Measurements from ENCODE around the gene MATN3. TPM values are rescaled to one million over a fixed set of nuclear protein-coding genes. Genes with fewer than 3 reads are reported as not detected.

The MATN3 gene
- total RNA-seq, 1 donor: 3.0 TPM

GRCh38 chr2:20054119-20054518 is 41.7 kb upstream of the MATN3 start:
- no peak for TF ChIP-seq CTCF (IDR thresholded peaks at IDR 0.05; ENCODE audit: insufficient read depth, low read depth, low read length)
- DNase-seq (ENCODE audit: low read depth): no peak

GRCh38 chr2:20052861-20053281 is 40.4 kb upstream of the MATN3 start:
- no peak for TF ChIP-seq CTCF (IDR thresholded peaks at IDR 0.05; ENCODE audit: insufficient read depth, low read depth, low read length)
- peak; percentile 90 for DNase-seq (ENCODE audit: low read depth)
- H3K4me3 ChIP-seq (ENCODE audit: low read depth, low read length): peak overlapping the region; percentile 97

More at GRCh38 chr2:20054119-20054518, 41.7 kb upstream of the MATN3 start:
- H3K4me3 ChIP-seq (ENCODE audit: low read depth, low read length): no peak overlapping the region

GRCh38 chr2:20052229-20052851 is 39.9 kb upstream of the MATN3 start:
- TF ChIP-seq CTCF (IDR thresholded peaks at IDR 0.05; ENCODE audit: insufficient read depth, low read depth, low read length): no peak
- peak; percentile 72 for DNase-seq (ENCODE audit: low read depth)
- H3K4me3 ChIP-seq (ENCODE audit: low read depth, low read length): peak overlapping the region; percentile 97

- H3K4me3 ChIP-seq (ENCODE audit: low read depth, low read length): peak within 1 kb of the TSS; percentile 97
- peak; percentile 100 for DNase-seq (ENCODE audit: low read depth)
- no peak for TF ChIP-seq CTCF (IDR thresholded peaks at IDR 0.05; ENCODE audit: insufficient read depth, low read depth, low read length)
Measured at GRCh38 chr2:20051532-20052228, 39.2 kb upstream of the MATN3 start, which contains the start of gene LAPTM4A. Gene LAPTM4A, minus strand, starts transcription at chr2:20051628. Its CDS starts 108 bp downstream, at chr2:20051520.

GRCh38 chr2:20050646-20051531 is 38.4 kb upstream of the MATN3 start:
- peak overlapping the region; percentile 97 for H3K4me3 ChIP-seq (ENCODE audit: low read depth, low read length)
- DNase-seq (ENCODE audit: low read depth): peak; percentile 79
- TF ChIP-seq CTCF (IDR thresholded peaks at IDR 0.05; ENCODE audit: insufficient read depth, low read depth, low read length): peak; percentile 22

- H3K4me3 ChIP-seq (ENCODE audit: low read depth, low read length): peak overlapping the region; percentile 97
- DNase-seq (ENCODE audit: low read depth): peak; percentile 75
- TF ChIP-seq CTCF (IDR thresholded peaks at IDR 0.05; ENCODE audit: insufficient read depth, low read depth, low read length): no peak
Measured at GRCh38 chr2:20050104-20050645, 37.7 kb upstream of the MATN3 start.
